NCI-H526 (cell line): Measurements from ENCODE around the gene SLC8A3.

Experiments used
- DNase-seq, 2 experiments: peaks; one replicate each; lab custom pipeline; 2025; lab: John Stamatoyannopoulos, UW

Gene SLC8A3

DNA sequence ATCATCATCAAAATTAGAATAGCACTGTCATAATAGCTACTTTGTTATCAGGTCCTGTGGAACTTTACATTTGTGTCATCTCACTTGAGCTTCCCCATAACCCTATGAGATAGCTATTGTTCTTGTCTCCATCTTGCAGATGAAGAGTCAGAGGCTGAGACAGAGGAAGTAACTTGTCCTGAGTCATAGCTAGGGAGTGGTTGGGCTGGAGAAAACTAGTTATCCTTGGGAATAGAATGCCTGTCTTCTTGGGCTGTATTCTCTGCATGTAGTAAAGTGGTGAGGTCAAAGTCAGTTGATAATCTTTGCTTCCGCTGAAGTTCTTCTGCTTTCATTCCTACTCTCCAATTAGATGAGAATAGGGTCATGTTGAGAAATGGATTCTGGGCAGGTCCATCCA is 192.5 kb downstream of the SLC8A3 start:
- no peak for DNase-seq
